Astrocyte of the spinal cord (primary cell): Measurements from ENCODE around the gene MAST4.

Source experiments
- DNase-seq: peaks from one replicate; pipeline ENCODE4 v3.0.0; 2011; ENCODE audit warnings: low read depth, low spot score
- H3K4me3 ChIP-seq: 2 replicates; pipeline ENCODE4 v1.5.1; 2011; ENCODE audit warnings: low read depth, mild to moderate bottlenecking, low read length, moderate library complexity
- in situ Hi-C: cut with HindIII; loops from 2 replicates; pipeline ENCODE4 v1.10.0; 2017; ENCODE audit warnings: low sequenced_read_pairs
- TF ChIP-seq, protein P1 (sequence below): IDR thresholded peaks from 2 replicates; pipeline ENCODE4 v1.5.1; 2012; ENCODE audit warnings: low read depth, mild to moderate bottlenecking, low read length, inconsistent platforms

MAST4 gene

GRCh38 chr5:67179697-67180361 is 583.6 kb downstream of the MAST4 start:
- DNase-seq: no peak
- H3K4me3 ChIP-seq: no peak overlapping the region
- TF ChIP-seq, protein P1, sequence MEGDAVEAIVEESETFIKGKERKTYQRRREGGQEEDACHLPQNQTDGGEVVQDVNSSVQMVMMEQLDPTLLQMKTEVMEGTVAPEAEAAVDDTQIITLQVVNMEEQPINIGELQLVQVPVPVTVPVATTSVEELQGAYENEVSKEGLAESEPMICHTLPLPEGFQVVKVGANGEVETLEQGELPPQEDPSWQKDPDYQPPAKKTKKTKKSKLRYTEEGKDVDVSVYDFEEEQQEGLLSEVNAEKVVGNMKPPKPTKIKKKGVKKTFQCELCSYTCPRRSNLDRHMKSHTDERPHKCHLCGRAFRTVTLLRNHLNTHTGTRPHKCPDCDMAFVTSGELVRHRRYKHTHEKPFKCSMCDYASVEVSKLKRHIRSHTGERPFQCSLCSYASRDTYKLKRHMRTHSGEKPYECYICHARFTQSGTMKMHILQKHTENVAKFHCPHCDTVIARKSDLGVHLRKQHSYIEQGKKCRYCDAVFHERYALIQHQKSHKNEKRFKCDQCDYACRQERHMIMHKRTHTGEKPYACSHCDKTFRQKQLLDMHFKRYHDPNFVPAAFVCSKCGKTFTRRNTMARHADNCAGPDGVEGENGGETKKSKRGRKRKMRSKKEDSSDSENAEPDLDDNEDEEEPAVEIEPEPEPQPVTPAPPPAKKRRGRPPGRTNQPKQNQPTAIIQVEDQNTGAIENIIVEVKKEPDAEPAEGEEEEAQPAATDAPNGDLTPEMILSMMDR: no peak
- in situ Hi-C loops: no loop called here

DNA sequence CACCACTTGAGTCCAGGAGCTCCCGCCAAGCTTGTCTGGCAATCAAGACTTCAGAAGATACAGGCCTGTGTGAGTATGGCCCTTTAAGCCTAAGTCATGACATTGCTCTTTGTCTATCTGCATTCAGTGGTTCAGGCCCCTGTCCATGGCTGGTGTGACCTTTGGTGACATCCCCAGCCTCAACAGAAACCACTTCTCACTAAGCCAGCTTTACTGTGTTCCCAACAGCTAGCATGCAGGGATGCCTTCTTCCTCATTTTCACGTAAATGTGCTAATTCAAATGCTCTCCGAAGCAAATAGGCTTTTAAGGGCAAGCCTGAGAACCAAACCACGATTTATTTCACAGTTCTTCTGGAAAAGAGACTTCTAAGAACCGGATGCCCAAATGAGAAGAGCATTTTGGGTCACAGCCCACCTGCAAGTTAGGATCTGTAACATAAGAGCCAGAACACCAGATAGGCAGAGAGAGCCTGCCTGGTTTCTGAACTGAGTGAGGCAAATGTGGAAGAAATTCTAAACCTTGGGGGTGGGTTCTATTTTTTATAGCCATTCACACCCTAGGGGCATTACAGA is 585.5 kb downstream of the MAST4 start:
- DNase-seq: peak; percentile 15
- in situ Hi-C loops: no loop called here
- TF ChIP-seq, protein P1: no peak
- H3K4me3 ChIP-seq: no peak overlapping the region

- no peak overlapping the region for H3K4me3 ChIP-seq
- peak; percentile 89 for DNase-seq
Observed at GRCh38 chr5:67182301-67182790, 586.2 kb downstream of the MAST4 start.

GRCh38 chr5:67183859-67184258 is 587.7 kb downstream of the MAST4 start:
- no peak overlapping the region for H3K4me3 ChIP-seq
- in situ Hi-C loops: no loop called here
- TF ChIP-seq, protein P1: no peak
- DNase-seq: no peak

More at GRCh38 chr5:67182301-67182790, 586.2 kb downstream of the MAST4 start:
- TF ChIP-seq, protein P1: no peak
- in situ Hi-C loops: no loop called here

GRCh38 chr5:67187006-67187715 is 591.0 kb downstream of the MAST4 start:
- TF ChIP-seq, protein P1: no peak
- no peak overlapping the region for H3K4me3 ChIP-seq
- no peak for DNase-seq
- in situ Hi-C loops: no loop called here

GRCh38 chr5:67188274-67189078 is 592.3 kb downstream of the MAST4 start:
- in situ Hi-C loops: no loop called here
- DNase-seq: no peak
- TF ChIP-seq, protein P1: no peak
- H3K4me3 ChIP-seq: no peak overlapping the region
